ENCODE data around the gene TOLLIP.
A peak's percentile ranks its signal among the peaks of the same experiment; 100 is the strongest.
"Not testable (repeated sequence)": the region's sequence is repeated elsewhere in the genome, so short reads cannot be mapped to it uniquely, and the experiment has no call there.

TOLLIP gene

DNA sequence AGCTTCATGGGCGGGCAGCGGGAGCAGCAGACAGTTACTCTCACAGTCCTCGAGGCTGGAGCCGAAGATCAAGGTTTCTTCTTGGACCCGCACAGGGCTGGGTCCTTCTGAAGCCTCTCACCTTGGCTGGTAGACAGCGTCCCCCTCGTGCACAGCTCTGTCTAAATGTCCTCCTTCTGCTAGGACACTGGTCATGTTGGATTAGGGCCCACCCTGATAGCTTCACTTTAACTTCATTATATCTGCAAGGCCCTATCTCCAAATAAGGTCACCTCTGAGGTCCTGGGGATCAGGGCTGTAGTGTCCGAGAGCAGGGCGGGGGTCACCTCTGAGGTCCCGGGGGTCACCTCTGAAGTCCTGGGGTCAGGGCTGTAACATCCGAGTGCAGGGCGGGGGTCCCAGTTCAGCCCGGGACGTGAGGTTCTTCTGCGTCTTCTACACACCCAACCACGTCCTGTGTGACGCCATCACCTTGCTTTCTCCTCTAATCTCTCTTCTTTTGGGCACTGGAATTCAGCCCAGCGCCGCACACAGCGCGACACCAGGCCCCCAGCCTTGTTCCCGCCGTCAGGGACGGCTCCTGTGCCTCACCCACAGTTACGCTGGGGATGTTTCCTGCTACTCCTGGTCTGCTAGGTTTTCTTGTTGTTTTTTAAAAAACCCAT is 34.1 kb upstream of the TOLLIP start:
- no peak for DNase-seq (ENCODE audit: low spot score)

DNA sequence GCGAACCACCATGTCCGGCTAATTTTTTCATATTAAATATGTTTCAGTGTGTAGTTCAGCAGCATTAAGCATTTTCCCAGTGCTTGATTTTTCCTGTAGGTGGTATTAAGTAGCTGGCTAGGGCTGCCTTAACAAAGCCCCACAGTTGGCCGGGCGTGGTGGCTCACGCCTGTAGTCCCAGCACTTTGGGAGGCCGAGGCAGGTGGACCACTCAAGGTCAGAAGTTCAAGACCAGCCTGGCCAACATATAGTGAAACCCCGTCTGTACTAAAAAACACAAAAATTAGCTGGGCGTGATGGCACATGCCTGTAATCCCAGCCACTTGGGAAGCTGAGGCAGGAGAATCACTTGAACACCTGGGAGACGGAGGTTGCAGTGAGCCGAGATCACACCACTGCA is 33.5 kb upstream of the TOLLIP start:
- DNase-seq (ENCODE audit: low spot score) = no peak

DNA sequence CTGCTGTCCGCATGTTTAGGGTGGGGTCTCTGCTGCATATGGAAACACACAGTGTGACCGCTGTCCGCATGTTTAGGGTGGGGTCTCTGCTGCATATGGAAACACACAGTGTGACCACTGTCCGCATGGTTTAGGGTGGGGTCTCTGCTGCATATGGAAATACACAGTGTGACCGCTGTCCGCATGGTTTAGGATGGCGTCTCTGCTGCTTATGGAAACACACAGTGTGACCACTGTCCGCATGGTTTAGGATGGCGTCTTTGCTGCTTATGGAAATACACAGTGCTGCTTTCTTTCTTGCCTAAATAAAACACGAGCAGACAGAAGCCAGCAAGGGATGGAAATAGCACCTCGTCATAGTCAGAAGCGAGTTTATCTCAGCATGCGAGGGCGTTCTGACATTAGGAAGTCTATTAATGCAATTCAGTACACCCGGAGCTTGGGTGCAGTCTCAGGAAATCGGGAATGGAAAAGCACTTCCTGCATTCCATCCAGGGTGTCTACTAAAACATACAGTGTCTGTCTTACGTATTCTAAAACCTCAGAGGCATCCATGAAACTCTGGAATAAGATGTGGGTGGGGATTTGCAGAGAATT is 32.6 kb upstream of the TOLLIP start:
- no peak for DNase-seq (ENCODE audit: low spot score)

DNA sequence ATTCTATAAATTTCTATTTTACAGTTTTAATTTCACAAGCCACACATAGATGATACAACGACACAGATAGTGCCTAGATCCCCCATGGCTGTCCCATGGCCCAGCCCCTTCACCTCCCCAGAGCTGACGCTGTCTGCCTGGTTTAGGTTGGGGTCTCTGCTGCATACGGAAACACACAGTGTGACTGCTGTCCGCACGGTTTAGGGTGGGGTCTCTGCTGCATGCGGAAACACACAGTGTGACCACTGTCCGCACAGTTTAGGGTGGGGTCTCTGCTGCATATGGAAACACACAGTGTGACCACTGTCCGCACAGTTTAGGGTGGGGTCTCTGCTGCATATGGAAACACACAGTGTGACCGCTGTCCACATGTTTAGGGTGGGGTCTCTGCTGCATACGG is 31.8 kb upstream of the TOLLIP start:
- not testable (repeated sequence) for DNase-seq (ENCODE audit: low spot score)

DNA sequence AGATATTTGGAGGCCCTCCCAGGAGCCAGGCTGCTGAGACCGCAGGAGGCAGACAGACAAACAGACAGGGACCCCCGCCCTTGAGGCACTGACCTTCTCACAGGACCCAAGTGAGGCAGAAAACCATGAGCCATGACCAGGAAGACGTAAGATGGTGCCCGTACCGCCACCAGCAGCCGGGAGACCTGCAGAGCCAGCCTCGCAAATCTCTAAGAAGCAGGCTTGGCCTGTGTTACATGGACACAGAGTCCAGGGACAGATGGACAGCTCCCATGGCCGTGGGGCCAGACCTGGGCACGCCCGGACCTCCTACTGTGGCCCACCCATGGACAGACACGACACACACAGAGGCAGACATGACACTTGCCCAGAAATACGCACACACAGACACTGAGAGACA is 30.7 kb upstream of the TOLLIP start:
- DNase-seq (ENCODE audit: low spot score) = no peak

DNA sequence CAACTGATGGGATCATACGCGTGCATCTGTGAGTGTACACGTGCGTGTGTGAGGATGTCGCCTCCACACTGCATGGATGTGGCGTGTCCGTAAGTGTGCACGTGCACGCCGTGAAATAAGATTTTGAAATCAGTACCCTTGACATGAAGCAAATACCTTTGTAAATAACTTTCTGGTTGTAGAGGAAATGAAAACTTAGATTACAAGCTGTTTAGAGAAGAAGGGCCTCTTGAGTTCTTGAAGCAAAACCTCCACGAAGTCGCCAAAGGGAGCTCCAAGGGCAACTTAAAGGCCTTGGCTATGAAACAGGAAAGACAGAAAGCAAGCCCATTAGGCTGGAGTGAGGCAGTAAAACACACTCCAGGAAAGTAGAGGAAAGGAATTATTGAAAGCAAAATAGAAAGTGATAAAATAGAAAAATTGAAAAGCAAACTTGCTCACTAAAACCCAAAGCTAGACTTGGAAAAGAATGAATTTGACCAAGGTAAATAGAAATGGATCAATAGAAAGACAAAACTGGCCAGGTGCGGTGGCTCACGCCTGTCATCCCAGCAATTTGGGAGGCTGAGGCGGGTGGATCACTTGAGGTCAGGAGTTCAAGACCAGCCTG is 29.7 kb upstream of the TOLLIP start:
- no peak for DNase-seq (ENCODE audit: low spot score)

DNA sequence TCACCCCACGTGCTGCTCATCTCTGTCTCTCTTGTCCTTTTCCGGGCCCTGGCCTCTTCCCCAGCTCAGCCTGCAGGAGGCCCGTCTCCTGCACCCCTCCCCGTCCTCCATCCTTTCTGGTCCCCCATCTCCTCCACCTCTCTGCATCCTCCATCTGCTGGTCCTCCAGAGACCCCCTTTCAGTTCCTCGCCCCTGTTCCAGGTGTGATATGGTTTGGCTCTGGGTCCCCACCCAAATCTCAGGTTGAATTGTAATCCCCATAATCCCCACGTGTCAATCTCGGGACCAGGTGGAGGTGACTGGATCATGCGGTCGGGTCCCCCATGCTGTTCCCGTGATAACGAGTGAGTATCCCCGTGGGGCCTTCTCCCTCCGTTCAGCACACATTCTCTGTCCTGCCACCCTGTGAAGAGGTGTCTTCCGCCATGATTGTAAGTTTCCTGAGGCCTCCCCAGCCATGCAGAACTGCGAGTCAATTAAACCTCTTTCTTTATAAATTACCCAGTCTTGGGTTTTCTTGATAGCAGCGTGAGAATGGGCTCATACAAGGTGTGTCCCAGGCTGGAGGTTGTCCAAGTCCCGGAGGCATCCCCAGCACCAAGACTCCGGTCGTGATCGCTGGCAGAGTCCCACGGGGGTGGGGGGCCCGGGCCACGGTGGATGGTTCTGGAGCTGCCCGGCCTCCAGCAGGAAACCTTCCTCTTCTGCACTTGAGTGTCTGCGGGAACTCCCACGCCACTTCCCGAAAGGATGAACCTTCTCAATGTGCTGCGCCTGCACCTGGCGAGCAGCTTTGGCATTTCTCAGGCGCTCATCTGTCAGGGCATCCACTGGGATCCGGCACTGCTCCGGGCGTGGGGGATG is 29.0 kb upstream of the TOLLIP start:
- no peak for DNase-seq (ENCODE audit: low spot score)

DNA sequence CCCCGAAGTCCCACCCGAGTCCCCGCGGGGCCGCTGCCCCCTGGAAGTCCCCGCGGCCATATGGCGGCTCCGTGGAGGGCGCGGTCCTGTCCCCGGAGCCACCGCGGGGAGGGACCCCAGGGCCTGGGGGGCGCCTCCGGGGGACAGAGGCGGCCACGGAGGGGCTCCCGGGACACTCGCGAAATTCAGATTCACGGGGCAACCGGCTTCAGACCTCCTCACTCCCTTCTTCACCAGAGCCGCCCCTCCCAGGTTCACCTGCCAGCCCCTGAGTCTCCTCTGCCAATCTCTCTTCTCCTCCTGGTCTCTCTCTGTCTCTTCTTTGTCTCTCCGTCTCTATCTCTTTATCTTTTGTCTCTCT is 28.2 kb upstream of the TOLLIP start:
- no peak for DNase-seq (ENCODE audit: low spot score)

DNA sequence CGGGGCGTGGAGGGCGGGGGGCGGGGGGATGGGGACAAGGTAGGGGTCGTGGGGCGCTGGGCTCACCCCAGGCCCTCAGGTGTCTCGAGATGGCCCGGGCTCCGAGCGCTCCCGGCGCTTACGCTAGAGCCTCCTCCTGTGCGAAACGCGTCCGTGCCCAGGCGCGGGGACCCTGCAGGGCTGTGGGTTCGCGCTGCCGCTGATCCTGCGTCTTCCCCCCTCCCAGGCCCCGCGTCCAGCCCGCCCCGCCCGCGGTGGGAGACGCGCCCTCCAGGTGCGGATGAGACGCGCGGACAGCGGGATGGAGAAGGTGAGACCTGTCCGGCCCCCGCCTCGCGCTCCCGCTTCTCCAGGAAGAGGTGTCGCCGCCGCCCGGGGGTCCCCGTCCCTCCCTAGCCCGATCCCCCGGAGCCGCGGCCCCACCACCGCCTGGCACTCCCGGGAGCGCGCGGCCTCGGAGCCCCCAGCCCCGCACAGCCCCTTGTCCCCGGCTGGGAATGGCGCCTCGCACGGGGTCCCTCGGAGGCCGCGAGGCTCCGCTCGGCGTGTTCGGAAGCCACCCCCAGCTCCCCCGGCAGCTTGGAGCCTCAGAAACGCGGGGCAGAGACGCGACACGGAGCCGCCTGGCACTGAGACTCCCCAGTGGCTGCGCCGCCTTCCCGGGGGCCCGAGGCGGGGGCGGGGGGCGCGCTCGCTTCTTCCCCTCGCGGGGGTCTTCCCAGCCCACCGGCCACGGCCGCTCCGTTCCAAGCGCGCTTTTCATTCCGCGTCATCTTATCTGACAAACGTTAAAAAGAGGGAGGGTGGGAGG is 27.6 kb upstream of the TOLLIP start:
- DNase-seq (ENCODE audit: low spot score) = peak; percentile 30

DNA sequence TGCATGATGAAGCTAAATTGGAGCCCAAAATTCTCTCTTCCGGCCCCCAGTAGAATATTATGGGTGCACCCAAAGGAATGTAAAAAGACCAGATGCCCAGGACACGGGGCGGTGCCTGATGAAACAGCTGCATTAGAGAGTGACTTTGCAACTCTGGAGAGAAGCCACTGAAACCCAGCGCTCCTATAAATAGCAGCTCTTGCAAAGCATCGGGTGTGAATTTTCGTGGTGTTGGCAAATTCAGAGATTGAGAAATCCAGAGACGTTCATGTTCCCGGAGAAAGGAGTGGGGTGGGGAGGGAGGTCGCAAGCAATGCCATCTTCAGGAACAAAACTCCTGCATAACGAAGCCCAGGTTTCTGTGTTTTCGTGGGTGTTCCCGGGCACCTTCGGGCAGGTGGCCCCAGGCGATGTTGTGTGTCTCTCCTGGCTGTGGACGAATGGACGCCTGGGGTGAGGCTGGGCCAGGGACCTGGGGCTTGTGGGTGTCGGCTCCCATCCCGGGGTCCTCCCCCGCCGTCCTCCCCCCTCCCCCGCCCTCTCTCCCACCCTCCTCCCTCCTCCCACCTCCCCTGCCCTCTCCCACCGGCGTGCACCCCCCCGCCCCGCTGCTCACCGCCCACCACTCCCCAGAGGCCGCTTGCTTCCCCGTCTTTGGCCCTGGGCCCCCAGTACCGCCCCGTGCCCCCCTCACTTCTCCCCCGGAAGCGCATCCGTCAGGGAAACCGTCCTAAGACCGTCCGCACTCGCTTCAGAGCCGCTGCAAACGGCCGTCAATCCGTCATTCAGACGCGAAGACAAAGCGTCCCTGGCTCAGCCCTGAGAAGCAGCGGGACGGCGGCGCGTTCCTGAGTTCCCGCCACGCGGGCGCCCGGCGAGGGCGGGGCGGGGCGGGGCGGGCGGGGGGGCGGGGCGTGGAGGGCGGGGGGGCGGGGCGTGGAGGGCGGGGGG is 26.7 kb upstream of the TOLLIP start:
- DNase-seq (ENCODE audit: low spot score) = peak; percentile 32

DNA sequence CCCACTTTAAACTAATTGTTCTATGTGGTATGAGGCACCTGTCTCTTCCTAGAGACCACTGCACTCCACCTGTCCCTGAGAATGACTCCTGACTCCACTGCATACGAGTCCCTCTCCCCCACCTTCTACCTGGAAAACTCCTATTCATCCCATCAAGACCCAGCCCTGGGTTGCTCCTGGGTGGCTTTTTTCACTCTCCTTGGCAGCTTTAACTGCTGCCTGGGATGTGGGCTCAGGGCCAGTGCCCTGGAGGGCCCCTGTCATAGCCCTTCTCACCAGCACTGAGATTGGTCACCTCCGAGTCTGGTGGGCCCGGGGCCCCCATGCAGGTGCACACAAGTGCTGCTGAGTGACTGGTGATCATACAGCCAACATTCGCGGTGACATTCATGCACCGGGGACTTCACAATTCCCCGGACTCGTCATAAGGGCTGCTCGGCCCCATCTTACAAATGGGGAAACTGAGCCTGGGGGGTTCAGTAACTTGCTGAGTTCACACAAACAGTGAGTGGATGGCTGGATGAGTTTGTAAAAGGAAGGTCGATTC is 25.9 kb upstream of the TOLLIP start:
- no peak for DNase-seq (ENCODE audit: low spot score)

DNA sequence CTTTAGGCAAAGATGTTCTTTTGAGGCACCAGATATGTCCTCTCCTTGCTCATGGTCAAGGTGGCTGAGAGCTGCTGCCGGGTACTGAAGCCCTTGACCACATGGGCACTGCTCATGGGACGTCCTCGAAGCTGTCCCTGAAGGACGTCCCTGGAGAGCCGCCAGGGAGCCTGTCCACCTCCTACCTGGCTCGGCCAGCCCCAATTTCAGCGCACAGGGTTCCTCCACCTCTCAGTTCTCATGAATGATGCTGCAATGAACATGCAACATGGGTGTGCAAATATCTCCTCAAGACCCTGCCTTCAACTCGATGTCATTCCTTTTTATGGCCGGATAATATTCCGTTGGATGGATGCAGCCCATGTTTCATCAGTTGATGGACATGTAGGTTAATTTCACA is 24.4 kb upstream of the TOLLIP start:
- no peak for DNase-seq (ENCODE audit: low spot score)

DNA sequence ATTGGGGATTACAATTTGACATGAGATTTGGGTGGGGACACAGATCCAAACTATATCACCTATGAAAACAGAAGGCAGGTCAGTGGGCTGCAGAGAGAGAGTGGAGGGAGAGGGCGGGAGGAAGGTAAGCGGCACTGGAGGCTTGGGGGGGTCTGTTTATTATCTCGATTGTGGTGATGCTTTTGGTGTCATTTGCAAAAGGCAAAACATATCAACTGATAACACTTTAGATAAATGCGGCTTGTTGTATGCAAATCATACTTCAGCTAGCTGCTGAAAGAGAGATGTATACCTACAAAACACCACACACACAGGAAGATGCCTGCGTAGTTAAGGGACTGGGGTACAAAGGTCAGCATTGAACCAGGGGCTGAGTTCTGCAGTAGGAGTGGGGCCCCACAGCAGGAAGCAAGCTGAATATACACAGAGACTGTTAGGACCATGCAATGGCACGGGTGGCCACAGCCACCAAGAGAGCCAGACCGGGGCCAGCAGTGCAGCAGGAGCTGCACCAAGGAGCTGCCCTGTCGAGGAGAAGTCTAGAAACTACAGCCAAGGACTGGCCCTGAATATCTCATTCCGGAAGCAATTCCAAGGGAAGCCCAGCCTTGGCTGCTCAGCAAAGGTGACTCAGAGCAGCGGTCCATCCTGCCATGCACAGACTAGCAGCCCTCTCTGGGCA is 23.8 kb upstream of the TOLLIP start:
- no peak for DNase-seq (ENCODE audit: low spot score)

DNA sequence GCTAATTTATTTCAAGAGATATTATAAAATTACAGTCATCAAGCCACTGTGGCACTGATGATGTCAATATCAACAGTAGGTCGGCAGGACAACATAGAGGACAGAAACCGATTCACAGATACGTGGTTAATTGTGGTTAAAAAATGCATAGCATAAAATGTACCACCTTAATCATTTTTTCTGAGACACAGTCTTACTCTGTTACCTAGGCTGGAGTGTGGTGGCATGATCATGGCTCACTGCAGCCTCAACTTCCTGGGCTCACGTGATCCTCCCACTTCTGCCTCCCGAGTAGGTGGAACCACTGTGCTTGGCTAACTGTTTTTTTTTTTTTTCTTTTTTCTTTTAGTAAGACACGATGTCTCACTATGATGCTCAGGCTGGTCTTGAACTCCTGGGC is 21.0 kb upstream of the TOLLIP start:
- no peak for DNase-seq (ENCODE audit: low spot score)

DNA sequence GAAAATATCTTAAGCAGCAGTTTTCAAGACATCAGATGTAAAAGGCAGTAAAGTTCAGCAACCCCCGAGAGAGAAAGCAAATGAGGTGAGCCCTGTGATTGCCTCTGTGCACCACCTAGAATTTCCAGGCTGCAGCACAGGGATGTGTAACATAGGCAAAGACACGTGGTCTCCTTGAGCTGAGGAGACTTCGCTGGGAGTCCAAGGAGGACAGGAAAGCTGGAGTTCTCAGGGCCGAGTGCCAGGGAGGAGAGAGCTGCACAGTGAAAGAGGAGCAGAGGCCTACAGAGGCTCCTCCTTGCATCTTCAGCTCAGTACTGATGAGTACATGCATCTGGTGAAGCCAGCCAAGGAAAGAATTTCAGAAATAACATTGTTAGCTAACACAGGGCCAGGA is 17.6 kb upstream of the TOLLIP start:
- DNase-seq (ENCODE audit: low spot score) = no peak

DNA sequence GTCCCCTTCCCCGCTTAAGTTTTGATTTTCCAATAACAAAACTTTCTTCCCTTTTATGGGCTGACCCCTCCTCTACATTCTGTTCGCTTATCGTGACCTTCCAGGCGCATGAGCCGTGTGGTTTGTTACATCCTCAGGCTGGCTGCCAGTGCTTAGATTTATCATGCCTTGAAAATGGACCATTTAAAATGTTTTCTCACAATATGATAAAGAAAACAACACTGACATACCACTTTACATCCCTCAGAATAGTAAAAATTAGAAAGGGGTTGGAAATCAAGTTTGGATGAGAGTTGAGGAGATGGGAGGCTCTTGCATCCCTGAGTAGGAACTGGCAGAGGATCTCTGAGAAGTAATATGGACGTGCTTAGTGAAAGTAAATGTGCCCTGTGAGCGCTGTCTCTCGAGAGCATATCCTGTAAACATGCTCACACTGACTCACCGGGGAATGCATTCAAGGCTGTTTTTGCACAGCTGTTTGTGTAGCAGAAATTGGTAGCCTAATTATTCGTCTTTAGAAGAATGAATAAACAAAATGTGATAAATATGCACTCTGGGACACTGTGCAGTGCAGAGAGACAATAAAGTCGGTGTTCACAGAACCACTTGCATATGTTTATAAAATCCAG is 17.1 kb upstream of the TOLLIP start:
- DNase-seq (ENCODE audit: low spot score) = no peak

DNA sequence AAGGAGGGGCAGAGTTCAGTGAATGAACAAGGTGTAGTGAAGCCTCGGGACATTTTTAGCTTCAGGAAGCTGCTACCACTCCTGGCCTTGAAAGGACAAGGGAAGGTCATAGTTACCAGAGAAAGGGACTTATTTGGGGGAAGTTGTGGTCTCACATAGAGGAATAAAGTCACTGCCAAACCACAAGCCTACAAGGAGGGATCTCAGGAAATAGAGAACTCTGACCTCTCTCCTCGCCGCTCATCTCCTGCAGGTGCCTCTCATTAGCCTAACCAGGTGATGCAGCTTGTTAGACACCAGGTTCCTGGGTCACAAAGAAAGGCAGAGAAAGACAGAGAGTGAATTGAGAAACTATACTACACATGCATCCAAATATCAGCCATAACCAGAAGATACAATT is 14.3 kb upstream of the TOLLIP start:
- DNase-seq (ENCODE audit: low spot score) = no peak

DNA sequence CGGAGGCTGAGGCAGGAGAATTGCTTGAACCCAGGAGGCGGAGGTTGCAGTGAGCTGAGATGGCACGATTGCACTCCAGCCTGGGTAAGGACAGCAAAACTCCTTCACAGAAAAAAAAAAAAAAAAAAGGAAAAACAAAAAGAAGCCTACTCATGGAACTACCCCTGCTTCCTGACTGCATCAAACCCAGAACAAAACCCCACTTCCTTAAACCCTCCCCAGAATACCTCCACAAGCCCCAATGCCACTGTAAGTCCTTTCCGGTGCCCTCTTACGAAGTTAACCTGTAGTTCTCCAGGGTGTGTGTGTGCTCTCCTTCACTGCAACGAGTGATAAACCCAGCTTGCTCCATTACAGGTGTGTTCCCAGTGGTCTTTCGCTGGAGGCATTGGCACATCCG is 8.6 kb upstream of the TOLLIP start:
- no peak for DNase-seq (ENCODE audit: low spot score)

DNA sequence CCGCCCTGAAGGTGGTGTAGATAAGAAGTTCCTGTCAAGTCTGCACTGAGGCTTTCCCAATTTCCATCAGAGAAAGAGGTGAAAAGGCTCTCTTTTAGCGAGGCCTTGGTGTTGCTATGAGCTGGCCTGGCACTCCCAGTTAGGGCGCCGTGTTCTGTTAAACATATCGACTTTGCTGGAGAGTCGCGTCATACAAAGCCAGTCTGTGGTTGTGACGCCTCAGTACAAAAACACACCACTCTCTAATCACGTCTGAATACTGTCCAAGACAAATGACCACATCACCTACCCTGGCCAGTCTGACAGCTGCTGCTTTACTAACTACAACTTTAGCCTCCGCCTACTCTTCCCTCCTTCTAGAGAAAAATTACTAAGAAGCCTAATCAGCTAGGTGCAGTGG is 8.0 kb upstream of the TOLLIP start:
- DNase-seq (ENCODE audit: low spot score) = no peak
